Activated naive CD8-positive, alpha-beta T cell treated with anti-CD3 and anti-CD28 coated beads, Interleukin-2, amount 10 ng/mL, durations not matched to agents 7 days and 5 days (primary cell): Measurements from ENCODE around the gene MYRFL. TPM values are rescaled to one million over a fixed set of nuclear protein-coding genes. Genes with fewer than 3 reads are reported as not detected.

Source experiments
- ATAC-seq: fragments of 150-1000 bp; cut with Tn5 transposase; one replicate; pipeline ENCODE4 v1.10.0; 2021; ENCODE audit warnings: low read depth, moderate library complexity
- POLR2A ChIA-PET: fragments of 350-600 bp; sonication (Branson Sonifier 250); formaldehyde crosslinking; loops from one replicate; lab custom pipeline; 2021; ENCODE audit warnings: antibody characterized with exemption; lab: Charles Lee
- DNase-seq: peaks from one replicate; pipeline ENCODE4 v3.0.0; 2021
- H3K27ac Mint-ChIP-seq: one replicate; pipeline ENCODE4 v1.8.0; 2022; ENCODE audit warnings: mild to moderate bottlenecking, mixed read lengths
- H3K27me3 Mint-ChIP-seq: one replicate; pipeline ENCODE4 v1.8.0; 2022; ENCODE audit warnings: mild to moderate bottlenecking, moderate library complexity, mixed read lengths
- H3K36me3 Mint-ChIP-seq: one replicate; pipeline ENCODE4 v1.8.0; 2021; ENCODE audit warnings: mild to moderate bottlenecking, mixed read lengths
- H3K4me1 Mint-ChIP-seq: one replicate; pipeline ENCODE4 v1.8.0; 2021; ENCODE audit warnings: mixed read lengths
- H3K4me3 Mint-ChIP-seq: one replicate; pipeline ENCODE4 v1.8.0; 2022; ENCODE audit warnings: mild to moderate bottlenecking, moderate library complexity, mixed read lengths
- H3K9me3 Mint-ChIP-seq: one replicate; pipeline ENCODE4 v1.8.0; 2021; ENCODE audit warnings: mixed read lengths
- total RNA-seq, 2 experiments: library from RNA; stranded (reverse); gene quantifications; one replicate each; pipeline ENCODE4 v1.2.3, GENCODE V29; 2021

Gene MYRFL
- total RNA-seq, 2 experiments from 2014 or later = not detected

DNA sequence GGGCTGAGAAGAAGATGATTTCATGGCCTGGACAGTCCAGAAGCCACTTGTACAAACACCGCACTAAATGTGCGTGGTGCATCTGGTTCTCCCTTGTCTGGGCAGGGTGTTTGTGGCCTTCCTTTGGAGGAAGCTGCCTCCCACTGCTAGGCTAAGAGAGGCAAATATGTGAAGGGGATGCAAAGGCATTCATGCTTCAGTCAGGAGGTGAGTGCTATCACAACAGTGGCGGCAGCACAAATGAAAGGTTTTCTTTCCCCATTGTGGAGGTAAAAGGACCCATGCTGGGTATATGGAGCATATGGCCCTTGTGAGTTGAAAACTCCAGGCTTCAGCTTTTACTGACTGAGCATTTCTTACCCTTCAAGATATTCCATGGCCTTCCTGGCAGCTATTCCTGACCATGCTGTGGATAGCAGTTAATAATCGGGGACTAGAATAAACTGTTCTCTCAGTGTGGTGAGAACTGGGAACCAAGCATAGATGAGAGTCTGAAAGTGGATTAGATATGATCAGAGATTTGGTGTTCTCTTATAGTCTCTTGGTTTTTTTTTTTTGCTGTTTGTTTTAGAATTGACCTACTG, 69.9 kb downstream of the MYRFL start:
- H3K27me3 Mint-ChIP-seq = peaks cover 6% of the 10 kb centered on the region
- H3K36me3 Mint-ChIP-seq = no peaks in the 10 kb centered on the region
- H3K27ac Mint-ChIP-seq = no peak overlapping the region
- ATAC-seq (no peak), DNase-seq (no peak)
- POLR2A ChIA-PET = no interaction called here
- H3K4me1 Mint-ChIP-seq = peaks cover 2% of the 10 kb centered on the region
- no peak overlapping the region for H3K4me3 Mint-ChIP-seq
- H3K9me3 Mint-ChIP-seq = no peaks in the 10 kb centered on the region

DNA sequence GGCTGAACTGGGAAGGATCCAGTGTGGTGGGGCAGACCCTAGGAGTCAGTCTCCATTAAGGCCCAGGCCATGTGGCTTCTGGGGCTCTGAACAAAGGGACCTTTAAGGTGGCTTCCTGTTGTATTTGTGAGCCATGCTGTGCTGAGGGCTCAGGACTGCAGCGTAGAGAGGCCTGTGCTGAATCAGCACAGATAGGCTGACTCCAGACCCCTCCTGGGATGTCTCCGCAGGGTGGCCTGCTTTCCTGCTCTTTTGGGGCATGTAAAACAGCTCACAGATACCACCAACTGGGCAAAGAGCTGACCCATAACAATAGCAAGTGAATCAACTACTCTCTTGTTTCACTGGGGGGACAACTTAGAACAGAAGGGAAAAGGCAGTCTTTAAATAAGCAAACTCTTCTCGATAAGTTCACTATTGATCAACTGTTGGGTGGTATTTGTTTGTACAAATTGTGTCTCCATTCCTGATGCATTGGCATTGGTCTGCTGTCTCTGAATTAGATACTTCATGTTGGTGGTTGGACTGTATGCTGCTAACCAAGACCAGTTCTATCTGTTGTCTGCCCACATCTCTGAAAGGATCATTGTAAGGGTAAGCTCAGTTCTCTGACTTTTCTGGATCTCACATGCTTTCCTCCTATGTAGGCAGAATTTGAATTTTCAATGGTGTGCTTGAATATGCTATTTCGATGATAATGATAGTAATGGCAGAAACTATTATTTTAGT, 71.8 kb downstream of the MYRFL start:
- H3K4me1 Mint-ChIP-seq = peaks cover 3% of the 10 kb centered on the region
- no peak overlapping the region for H3K27ac Mint-ChIP-seq
- no peak for ATAC-seq
- H3K27me3 Mint-ChIP-seq = peaks cover 3% of the 10 kb centered on the region
- no peak for DNase-seq
- H3K36me3 Mint-ChIP-seq = no peaks in the 10 kb centered on the region
- POLR2A ChIA-PET = no interaction called here
- no peak overlapping the region for H3K4me3 Mint-ChIP-seq
- no peaks in the 10 kb centered on the region for H3K9me3 Mint-ChIP-seq

DNA sequence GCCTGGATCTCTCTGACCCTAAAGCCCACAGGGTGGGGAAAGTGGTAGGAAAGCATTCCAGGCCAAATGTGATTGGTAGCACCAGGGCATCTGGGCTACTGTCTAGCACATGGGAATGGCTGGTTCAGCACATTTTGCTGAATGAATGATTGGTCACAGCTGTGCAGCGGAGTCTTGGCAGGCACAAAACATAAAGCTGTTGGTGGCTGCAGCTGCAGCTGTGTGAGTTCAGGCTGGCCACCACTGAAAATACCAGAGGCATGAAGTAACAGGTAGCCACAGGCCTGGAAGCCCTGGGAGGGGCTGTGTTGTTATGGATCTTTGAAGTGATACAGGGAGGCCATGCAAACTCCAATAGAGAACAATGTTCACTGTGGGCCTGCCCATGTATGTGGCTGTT, 72.7 kb downstream of the MYRFL start:
- peaks cover 3% of the 10 kb centered on the region for H3K4me1 Mint-ChIP-seq
- no peaks in the 10 kb centered on the region for H3K27me3 Mint-ChIP-seq
- H3K27ac Mint-ChIP-seq = no peak overlapping the region
- ATAC-seq (no peak), DNase-seq (no peak)
- POLR2A ChIA-PET = no interaction called here
- no peak overlapping the region for H3K4me3 Mint-ChIP-seq
- no peaks in the 10 kb centered on the region for H3K36me3 Mint-ChIP-seq
- H3K9me3 Mint-ChIP-seq = no peaks in the 10 kb centered on the region

DNA sequence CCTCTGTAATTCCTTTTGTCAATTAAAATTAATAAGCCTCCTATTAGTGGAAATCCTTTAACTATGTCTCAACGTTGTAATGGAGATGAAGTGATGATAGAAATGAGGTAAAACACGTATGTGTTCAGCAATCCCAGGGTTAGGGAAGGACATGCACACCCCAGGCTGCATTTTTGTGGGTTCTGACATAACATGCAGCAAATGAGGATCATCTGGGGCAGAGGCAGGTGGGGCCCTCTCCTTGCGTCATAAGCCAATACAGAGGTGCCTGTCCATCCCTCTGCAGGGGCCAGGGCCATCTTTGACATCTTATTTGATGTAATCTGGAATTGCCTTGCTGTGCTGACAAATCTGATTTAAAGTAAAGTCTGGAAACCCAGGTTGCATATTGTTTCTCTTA, 73.2 kb downstream of the MYRFL start:
- Mint-ChIP-seq H3K9me3 (no peaks in the 10 kb centered on the region), H3K27ac (no peak overlapping the region), H3K4me3 (no peak overlapping the region), H3K4me1 (peaks cover 3% of the 10 kb centered on the region), H3K27me3 (no peaks in the 10 kb centered on the region), H3K36me3 (no peaks in the 10 kb centered on the region)
- ATAC-seq (no peak), DNase-seq (no peak)
- POLR2A ChIA-PET = no interaction called here

DNA sequence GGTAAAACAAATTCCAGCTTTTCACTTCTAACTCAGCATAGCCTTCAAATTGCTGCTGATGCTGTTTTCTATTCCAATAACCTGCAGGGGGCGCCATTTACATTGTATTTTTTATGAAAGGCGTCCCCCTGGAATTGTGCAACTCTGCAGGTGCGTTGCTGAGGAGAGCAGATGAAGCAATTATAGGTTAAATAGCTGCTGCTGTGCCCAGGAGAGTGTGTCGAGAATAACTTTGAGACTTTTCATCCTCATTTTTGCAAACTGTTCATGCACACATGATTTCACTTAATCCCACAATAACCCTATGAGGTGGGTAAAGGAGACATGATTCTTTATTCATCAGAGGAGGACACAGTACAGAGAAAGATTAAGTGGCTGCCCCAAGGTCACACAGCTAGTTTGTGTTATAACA, 75.7 kb downstream of the MYRFL start:
- DNase-seq (peak; percentile 45), ATAC-seq (peak; percentile 45)
- Mint-ChIP-seq H3K9me3 (no peaks in the 10 kb centered on the region), H3K27ac (no peak overlapping the region), H3K36me3 (no peaks in the 10 kb centered on the region), H3K4me1 (peaks cover 1% of the 10 kb centered on the region), H3K4me3 (no peak overlapping the region), H3K27me3 (peaks cover 2% of the 10 kb centered on the region)
- POLR2A ChIA-PET = no interaction called here

DNA sequence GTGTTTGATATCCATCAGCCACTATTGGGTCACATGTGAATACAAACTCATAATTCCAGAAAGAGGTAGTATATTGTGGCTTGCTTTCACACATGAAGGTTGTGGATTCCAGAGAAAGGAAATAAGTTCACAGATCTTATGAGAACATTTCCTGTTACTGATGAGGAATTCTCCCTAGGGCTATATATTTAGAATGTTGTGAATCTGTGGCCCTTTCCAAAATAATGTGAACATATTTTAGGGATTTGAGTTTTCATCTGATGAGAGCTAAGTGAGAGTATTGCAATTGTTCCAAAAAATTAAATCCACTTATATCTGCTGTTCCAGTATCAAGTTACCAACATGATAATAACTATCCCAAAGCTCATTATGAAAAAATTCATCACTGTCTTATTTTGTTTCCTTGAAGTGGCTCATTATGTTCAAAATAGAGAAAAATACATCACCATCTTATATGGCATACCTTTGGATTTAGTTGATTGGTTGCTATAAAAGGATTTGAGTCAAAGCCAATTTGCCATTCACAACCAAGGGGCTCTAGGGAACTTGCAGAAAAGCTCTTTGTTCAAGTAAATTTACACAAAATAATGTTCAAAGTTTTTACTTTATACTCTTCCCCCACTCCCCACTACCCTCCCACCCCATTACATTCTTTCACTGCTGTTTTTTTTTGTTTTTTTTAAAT, 76.3 kb downstream of the MYRFL start:
- no peak for DNase-seq
- Mint-ChIP-seq H3K27ac (no peak overlapping the region), H3K9me3 (no peaks in the 10 kb centered on the region), H3K27me3 (peaks cover 5% of the 10 kb centered on the region), H3K36me3 (no peaks in the 10 kb centered on the region), H3K4me1 (peaks cover 1% of the 10 kb centered on the region), H3K4me3 (no peak overlapping the region)
- POLR2A ChIA-PET = no interaction called here
- ATAC-seq = no peak

DNA sequence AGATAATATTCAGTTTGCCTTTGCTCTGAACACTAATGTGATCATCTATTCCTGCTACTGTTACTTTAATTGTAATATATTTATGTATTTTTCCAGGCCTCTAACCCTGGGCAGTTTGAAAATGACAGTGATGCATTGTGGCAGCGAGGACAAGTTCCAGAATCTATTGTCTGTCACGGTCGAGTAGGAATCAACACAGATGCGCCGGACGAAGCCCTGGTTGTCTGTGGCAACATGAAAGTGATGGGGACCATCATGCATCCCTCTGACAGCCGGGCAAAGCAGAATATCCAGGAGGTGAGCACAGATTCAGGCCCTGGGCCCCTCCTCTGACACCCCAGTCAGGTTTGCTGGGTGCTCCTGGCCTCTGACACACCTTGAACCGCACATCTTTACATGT, 78.5 kb downstream of the MYRFL start:
- H3K27me3 Mint-ChIP-seq = peaks cover 5% of the 10 kb centered on the region
- POLR2A ChIA-PET = no interaction called here
- H3K27ac Mint-ChIP-seq = no peak overlapping the region
- H3K4me1 Mint-ChIP-seq = peaks cover 3% of the 10 kb centered on the region
- no peak overlapping the region for H3K4me3 Mint-ChIP-seq
- no peaks in the 10 kb centered on the region for H3K36me3 Mint-ChIP-seq
- H3K9me3 Mint-ChIP-seq = no peaks in the 10 kb centered on the region
- DNase-seq (no peak), ATAC-seq (no peak)

DNA sequence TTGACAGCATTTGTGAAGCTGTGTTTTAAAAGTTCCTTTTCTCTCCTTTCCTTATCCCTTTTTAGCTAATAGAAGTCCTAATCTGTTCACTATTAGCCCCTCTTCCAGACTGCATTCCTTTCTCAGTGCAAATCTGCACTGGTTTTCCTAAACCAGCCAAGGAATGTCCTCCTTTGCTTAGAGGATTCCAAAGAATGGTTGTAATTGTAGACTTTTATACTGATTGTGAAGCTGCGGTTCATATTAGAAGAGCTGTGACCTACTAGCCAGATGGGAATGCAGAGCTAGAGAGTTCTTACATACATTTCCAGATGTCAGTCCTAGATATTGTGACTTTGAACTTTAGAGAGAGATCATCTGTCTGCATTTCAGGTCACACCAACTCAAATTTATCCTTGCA, 79.8 kb downstream of the MYRFL start:
- H3K9me3 Mint-ChIP-seq = no peaks in the 10 kb centered on the region
- H3K4me3 Mint-ChIP-seq = no peak overlapping the region
- H3K4me1 Mint-ChIP-seq = peaks cover 3% of the 10 kb centered on the region
- ATAC-seq (no peak), DNase-seq (no peak)
- H3K36me3 Mint-ChIP-seq = no peaks in the 10 kb centered on the region
- H3K27me3 Mint-ChIP-seq = peaks cover 5% of the 10 kb centered on the region
- H3K27ac Mint-ChIP-seq = no peak overlapping the region
- POLR2A ChIA-PET = no interaction called here

DNA sequence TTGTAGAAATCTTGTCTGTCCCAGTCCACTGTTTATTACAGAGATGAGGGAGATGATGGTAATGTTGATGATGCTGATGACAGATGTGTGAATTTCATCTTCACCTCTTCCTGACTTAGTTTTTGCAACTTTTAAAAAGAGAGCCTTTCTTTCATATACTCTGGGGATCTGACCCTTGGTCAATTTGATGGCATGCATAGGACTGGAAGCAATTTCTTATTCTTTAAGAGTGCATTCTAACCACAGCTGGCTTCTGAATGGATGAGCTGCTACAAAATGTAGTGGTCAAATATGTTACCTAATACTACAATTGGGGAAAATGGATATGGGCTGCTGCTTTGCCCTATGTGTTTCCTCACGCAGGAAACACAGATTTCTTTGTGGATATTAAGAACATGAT, 80.8 kb downstream of the MYRFL start:
- Mint-ChIP-seq H3K4me3 (no peak overlapping the region), H3K27me3 (peaks cover 8% of the 10 kb centered on the region), H3K36me3 (no peaks in the 10 kb centered on the region), H3K27ac (no peak overlapping the region), H3K4me1 (peaks cover 1% of the 10 kb centered on the region), H3K9me3 (no peaks in the 10 kb centered on the region)
- no peak for DNase-seq
- POLR2A ChIA-PET = interaction anchor here (0.6 kb wide), 1 partner anchor 29 kb away, joined by 3 read pairs; no protein-coding TSS in a partner anchor
- ATAC-seq = no peak

DNA sequence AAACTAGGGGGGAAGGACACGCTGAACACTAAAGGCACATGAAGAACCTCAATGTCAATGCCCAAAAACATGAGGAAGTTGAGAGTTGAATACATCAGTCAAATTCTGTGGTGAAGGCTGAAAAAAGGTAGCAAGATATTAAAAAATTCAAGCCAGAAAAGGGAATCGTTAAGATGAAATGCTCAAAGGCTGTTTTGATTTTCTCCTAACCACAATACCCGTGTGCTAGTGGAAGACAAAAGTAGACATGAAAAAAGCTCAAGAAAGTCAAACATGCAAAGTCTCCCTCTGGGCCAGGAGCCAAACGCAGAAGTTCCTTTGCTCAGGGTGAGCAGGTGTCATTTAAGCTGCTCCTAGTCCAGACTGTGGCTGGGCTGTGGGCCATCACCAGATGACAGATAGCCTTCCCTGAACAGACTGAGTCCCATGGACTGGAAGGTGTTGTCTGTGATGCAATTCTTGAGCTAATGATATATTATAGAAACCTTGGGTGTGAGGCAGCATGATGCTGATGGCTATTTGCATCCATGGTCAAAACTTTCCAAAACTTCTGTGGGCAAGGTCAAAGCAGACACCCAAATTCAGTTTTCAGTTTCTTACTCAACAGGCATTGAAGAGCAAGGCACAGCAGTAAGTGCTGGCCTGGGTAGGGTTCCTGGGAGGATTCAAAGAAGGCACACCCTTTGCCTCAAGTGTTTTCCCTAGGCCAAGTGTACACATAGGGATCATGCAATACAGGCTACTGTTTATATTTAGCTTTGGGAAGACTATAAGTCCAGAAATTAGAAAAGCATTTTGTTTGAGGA, 81.6 kb downstream of the MYRFL start:
- H3K36me3 Mint-ChIP-seq = no peaks in the 10 kb centered on the region
- peaks cover 8% of the 10 kb centered on the region for H3K27me3 Mint-ChIP-seq
- H3K4me1 Mint-ChIP-seq = peaks cover 1% of the 10 kb centered on the region
- H3K27ac Mint-ChIP-seq = no peak overlapping the region
- POLR2A ChIA-PET = interaction anchor here (0.6 kb wide), 1 partner anchor 30 kb away, joined by 3 read pairs; no protein-coding TSS in a partner anchor
- H3K4me3 Mint-ChIP-seq = no peak overlapping the region
- H3K9me3 Mint-ChIP-seq = no peaks in the 10 kb centered on the region
- DNase-seq (no peak), ATAC-seq (no peak)

DNA sequence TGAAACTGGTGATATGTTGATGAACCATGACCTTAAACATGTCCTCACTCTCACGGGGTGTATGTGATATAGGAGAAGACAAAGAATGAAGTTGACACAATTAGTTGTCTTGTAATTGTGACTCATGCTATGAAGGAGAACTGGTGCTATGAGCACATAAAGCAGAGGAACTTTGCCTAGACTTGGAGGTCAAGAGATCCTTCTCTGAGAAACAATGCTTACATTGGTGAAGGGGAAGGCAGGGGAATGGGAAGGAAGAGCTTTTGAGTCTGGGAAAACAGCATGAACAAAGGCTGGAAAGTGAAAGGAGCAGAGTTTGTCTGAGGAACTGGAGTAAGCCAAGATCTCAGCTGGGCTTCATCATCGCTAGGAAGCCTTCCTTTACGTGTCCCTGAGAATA, 83.2 kb downstream of the MYRFL start:
- ATAC-seq (no peak), DNase-seq (no peak)
- no peaks in the 10 kb centered on the region for H3K36me3 Mint-ChIP-seq
- H3K27ac Mint-ChIP-seq = no peak overlapping the region
- POLR2A ChIA-PET = no interaction called here
- H3K4me1 Mint-ChIP-seq = peaks cover 1% of the 10 kb centered on the region
- no peak overlapping the region for H3K4me3 Mint-ChIP-seq
- no peaks in the 10 kb centered on the region for H3K9me3 Mint-ChIP-seq
- peaks cover 8% of the 10 kb centered on the region for H3K27me3 Mint-ChIP-seq

DNA sequence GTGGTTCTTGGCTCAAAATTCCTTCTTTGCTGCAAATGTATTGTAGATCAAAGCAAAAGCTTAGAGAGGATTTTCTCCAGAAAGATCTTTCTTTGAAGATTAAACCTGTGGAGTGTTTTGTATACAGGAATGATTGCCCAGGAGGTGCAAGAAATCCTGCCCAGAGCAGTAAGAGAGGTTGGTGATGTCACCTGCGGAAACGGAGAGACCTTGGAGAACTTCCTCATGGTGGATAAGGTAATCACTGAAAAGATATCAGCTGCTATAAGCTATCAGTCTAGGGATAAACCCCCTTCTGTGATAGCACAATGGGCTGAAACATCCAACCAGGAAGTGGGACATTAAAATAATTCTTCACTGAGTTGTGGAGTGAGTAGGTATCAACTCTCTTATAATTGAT, 85.7 kb downstream of the MYRFL start:
- peaks cover 5% of the 10 kb centered on the region for H3K27me3 Mint-ChIP-seq
- H3K4me3 Mint-ChIP-seq = no peak overlapping the region
- POLR2A ChIA-PET = no interaction called here
- H3K27ac Mint-ChIP-seq = no peak overlapping the region
- H3K4me1 Mint-ChIP-seq = peaks cover 5% of the 10 kb centered on the region
- ATAC-seq (no peak), DNase-seq (no peak)
- no peaks in the 10 kb centered on the region for H3K9me3 Mint-ChIP-seq
- H3K36me3 Mint-ChIP-seq = no peaks in the 10 kb centered on the region

DNA sequence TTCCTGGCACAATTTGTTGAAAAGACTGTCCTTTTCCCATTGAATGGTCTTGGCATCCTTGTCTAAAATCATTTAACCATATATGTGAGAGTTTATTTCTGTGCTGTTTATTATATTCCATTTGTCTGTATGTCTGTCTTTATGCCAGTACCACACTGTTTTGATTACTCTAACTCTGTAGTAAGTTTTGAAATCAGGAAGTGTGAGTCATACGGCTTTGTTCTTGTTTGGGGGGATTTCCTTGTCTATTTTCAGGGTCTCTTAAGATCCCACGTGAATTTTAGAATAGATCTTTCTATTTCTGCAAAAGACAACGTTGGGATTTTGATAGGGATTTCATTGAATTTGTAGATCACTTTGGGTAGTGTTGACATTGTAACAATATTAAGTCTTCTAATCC, 88.5 kb downstream of the MYRFL start:
- no peak for DNase-seq
- no peak for ATAC-seq
- Mint-ChIP-seq H3K27me3 (peaks cover 2% of the 10 kb centered on the region), H3K36me3 (no peaks in the 10 kb centered on the region), H3K4me3 (no peak overlapping the region), H3K4me1 (peaks cover 3% of the 10 kb centered on the region), H3K27ac (no peak overlapping the region), H3K9me3 (peaks cover 2% of the 10 kb centered on the region)
- POLR2A ChIA-PET = no interaction called here
